Measurements from ENCODE around the gene CFAP73. TPM values are rescaled to one million over a fixed set of nuclear protein-coding genes. Genes with fewer than 3 reads are reported as not detected.
A peak's percentile ranks its signal among the peaks of the same experiment; 100 is the strongest.
"Not testable (repeated sequence)": the region's sequence is repeated elsewhere in the genome, so short reads cannot be mapped to it uniquely, and the experiment has no call there.

CFAP73 gene
- total RNA-seq, 1 donor: not detected

- no peak for DNase-seq (ENCODE audit: low read depth)
- no peak for TF ChIP-seq CTCF (IDR thresholded peaks at IDR 0.05; ENCODE audit: insufficient read depth, low read length)
- H3K4me3 ChIP-seq (ENCODE audit: low read depth, low read length): no peak overlapping the region
These were observed 8.8 kb upstream of the CFAP73 start for GRCh38 chr12:113140706-113141105.

- DNase-seq (ENCODE audit: low read depth); H3K4me3 ChIP-seq (ENCODE audit: low read depth, low read length): not testable (repeated sequence)
These were observed 7.8 kb upstream of the CFAP73 start for GRCh38 chr12:113141716-113142115.

- H3K4me3 ChIP-seq (ENCODE audit: low read depth, low read length): no peak overlapping the region
- no peak for DNase-seq (ENCODE audit: low read depth)
- TF ChIP-seq CTCF (IDR thresholded peaks at IDR 0.05; ENCODE audit: insufficient read depth, low read length): no peak
These were observed 7.2 kb upstream of the CFAP73 start for GRCh38 chr12:113142173-113142885.

GRCh38 chr12:113142886-113143332 is 6.6 kb upstream of the CFAP73 start:
- no peak for DNase-seq (ENCODE audit: low read depth)
- no peak for TF ChIP-seq CTCF (IDR thresholded peaks at IDR 0.05; ENCODE audit: insufficient read depth, low read length)
- H3K4me3 ChIP-seq (ENCODE audit: low read depth, low read length): no peak overlapping the region

- no peak overlapping the region for H3K4me3 ChIP-seq (ENCODE audit: low read depth, low read length)
- TF ChIP-seq CTCF (IDR thresholded peaks at IDR 0.05; ENCODE audit: insufficient read depth, low read length): no peak
- DNase-seq (ENCODE audit: low read depth): no peak
These were observed 5.6 kb upstream of the CFAP73 start for GRCh38 chr12:113143959-113144358.

GRCh38 chr12:113144806-113145205 is 4.7 kb upstream of the CFAP73 start:
- H3K4me3 ChIP-seq (ENCODE audit: low read depth, low read length): no peak overlapping the region
- no peak for TF ChIP-seq CTCF (IDR thresholded peaks at IDR 0.05; ENCODE audit: insufficient read depth, low read length)
- no peak for DNase-seq (ENCODE audit: low read depth)

GRCh38 chr12:113145720-113146551 is 3.6 kb upstream of the CFAP73 start:
- no peak for TF ChIP-seq CTCF (IDR thresholded peaks at IDR 0.05; ENCODE audit: insufficient read depth, low read length)
- DNase-seq (ENCODE audit: low read depth): peak; percentile 62
- H3K4me3 ChIP-seq (ENCODE audit: low read depth, low read length): no peak overlapping the region
